Stimulated activated CD8-positive, alpha-beta memory T cell treated with anti-CD3 and anti-CD28 coated beads, Interleukin-15, amount 100 ng/mL, for 24 hours (primary cell): ENCODE results near the gene PPP2R5E.

Experiments used
- DNase-seq: peaks from one replicate; pipeline ENCODE4 v3.0.0-alpha.2; 2020; ENCODE audit warnings: low read depth

PPP2R5E gene

GRCh38 chr14:63470962-63471793 is 72.0 kb downstream of the PPP2R5E start:
- no peak for DNase-seq

- DNase-seq: no peak
Measured at GRCh38 chr14:63468294-63468693, 74.9 kb downstream of the PPP2R5E start.

GRCh38 chr14:63467440-63468072 is 75.6 kb downstream of the PPP2R5E start:
- no peak for DNase-seq

GRCh38 chr14:63465347-63465746 is 77.8 kb downstream of the PPP2R5E start:
- no peak for DNase-seq

GRCh38 chr14:63460680-63461369 is 82.4 kb downstream of the PPP2R5E start:
- no peak for DNase-seq

- DNase-seq: no peak
Measured at GRCh38 chr14:63459738-63460137, 83.4 kb downstream of the PPP2R5E start.

GRCh38 chr14:63457498-63457897 is 85.7 kb downstream of the PPP2R5E start:
- DNase-seq: no peak

GRCh38 chr14:63454863-63455622 is 88.1 kb downstream of the PPP2R5E start:
- DNase-seq: no peak

GRCh38 chr14:63454436-63454835 is 88.7 kb downstream of the PPP2R5E start:
- no peak for DNase-seq

GRCh38 chr14:63453443-63453936 is 89.7 kb downstream of the PPP2R5E start:
- no peak for DNase-seq

- DNase-seq: no peak
Measured at GRCh38 chr14:63452796-63453195, 90.4 kb downstream of the PPP2R5E start.

- no peak for DNase-seq
Measured at GRCh38 chr14:63448841-63449240, 94.3 kb downstream of the PPP2R5E start.

- DNase-seq: no peak
Measured at GRCh38 chr14:63444588-63444987, 98.6 kb downstream of the PPP2R5E start.

- DNase-seq: no peak
Measured at GRCh38 chr14:63443988-63444387, 99.2 kb downstream of the PPP2R5E start.

GRCh38 chr14:63443361-63443760 is 99.8 kb downstream of the PPP2R5E start:
- DNase-seq: no peak

GRCh38 chr14:63438065-63438757 is 105.0 kb downstream of the PPP2R5E start:
- DNase-seq: no peak

GRCh38 chr14:63436286-63437098 is 106.7 kb downstream of the PPP2R5E start:
- DNase-seq: no peak

GRCh38 chr14:63435838-63436237 is 107.3 kb downstream of the PPP2R5E start:
- DNase-seq: no peak

- DNase-seq: no peak
Measured at GRCh38 chr14:63435204-63435603, 108.0 kb downstream of the PPP2R5E start.

- no peak for DNase-seq
Measured at GRCh38 chr14:63432888-63433552, 110.2 kb downstream of the PPP2R5E start.
